ENCODE data around the gene SYNJ2.

Gene SYNJ2

GRCh38 chr6:158015188-158015506 lies 33.5 kb downstream of the SYNJ2 start:
- no peak for DNase-seq

GRCh38 chr6:158016571-158017383 lies 35.1 kb downstream of the SYNJ2 start:
- no peak for DNase-seq

- no peak for DNase-seq
Measured at GRCh38 chr6:158017621-158018040, 36.0 kb downstream of the SYNJ2 start.

GRCh38 chr6:158018041-158018771 lies 36.5 kb downstream of the SYNJ2 start:
- no peak for DNase-seq

GRCh38 chr6:158018851-158019361 lies 37.2 kb downstream of the SYNJ2 start:
- DNase-seq, result no peak

- DNase-seq, result no peak
Measured at GRCh38 chr6:158019416-158019815, 37.8 kb downstream of the SYNJ2 start.

- DNase-seq, result no peak
Measured at GRCh38 chr6:158020272-158020711, 38.6 kb downstream of the SYNJ2 start.

- no peak for DNase-seq
Measured at GRCh38 chr6:158020811-158021210, 39.1 kb downstream of the SYNJ2 start.

- DNase-seq, result no peak
Measured at GRCh38 chr6:158021376-158021775, 39.7 kb downstream of the SYNJ2 start.

- DNase-seq, result no peak
Measured at GRCh38 chr6:158021814-158022748, 40.4 kb downstream of the SYNJ2 start.

- DNase-seq, result no peak
Measured at GRCh38 chr6:158022749-158023596, 41.3 kb downstream of the SYNJ2 start.

GRCh38 chr6:158023597-158023939 lies 41.9 kb downstream of the SYNJ2 start:
- no peak for DNase-seq

GRCh38 chr6:158024566-158025297 lies 43.1 kb downstream of the SYNJ2 start:
- DNase-seq, result no peak

GRCh38 chr6:158026054-158026900 lies 44.6 kb downstream of the SYNJ2 start:
- DNase-seq, result peak; percentile 91

GRCh38 chr6:158026901-158027589 lies 45.4 kb downstream of the SYNJ2 start:
- DNase-seq, result no peak

GRCh38 chr6:158027590-158028285 lies 46.1 kb downstream of the SYNJ2 start:
- DNase-seq, result no peak

GRCh38 chr6:158028421-158028820 lies 46.8 kb downstream of the SYNJ2 start:
- DNase-seq, result no peak

- no peak for DNase-seq
Measured at GRCh38 chr6:158028876-158029275, 47.2 kb downstream of the SYNJ2 start.

GRCh38 chr6:158029668-158030230 lies 48.1 kb downstream of the SYNJ2 start:
- no peak for DNase-seq
